ENCODE measurements around the gene IL5RA. TPM values are rescaled to one million over a fixed set of nuclear protein-coding genes. Genes with fewer than 3 reads are reported as not detected.

The IL5RA gene
- total RNA-seq, 2 experiments from 2014 or later, result not detected

GRCh38 chr3:3081381-3082233 lies 28.6 kb downstream of the IL5RA start:
- Mint-ChIP-seq H3K27me3 (peaks cover 2% of the 10 kb centered on the region), H3K27ac (no peak overlapping the region), H3K9me3 (no peaks in the 10 kb centered on the region), H3K4me1 (ENCODE audit: low read depth) (no peaks in the 10 kb centered on the region), H3K4me3 (no peak overlapping the region), H3K36me3 (ENCODE audit: low read depth) (no peaks in the 10 kb centered on the region)
- intact Hi-C loops (cut with micrococcal nuclease), result no loop called here
- ATAC-seq (no peak), DNase-seq (no peak)
- ChIA-PET POLR2A (no interaction called here), CTCF (no interaction called here)
- no peak for TF ChIP-seq CTCF (IDR thresholded peaks at IDR 0.05)

- Mint-ChIP-seq H3K4me3 (no peak overlapping the region), H3K27ac (no peak overlapping the region), H3K9me3 (no peaks in the 10 kb centered on the region), H3K27me3 (peaks cover 2% of the 10 kb centered on the region), H3K4me1 (ENCODE audit: low read depth) (no peaks in the 10 kb centered on the region), H3K36me3 (ENCODE audit: low read depth) (no peaks in the 10 kb centered on the region)
- ChIA-PET CTCF (no interaction called here), POLR2A (no interaction called here)
- no peak for ATAC-seq
- intact Hi-C loops (cut with micrococcal nuclease), result no loop called here
- no peak for DNase-seq
- no peak for TF ChIP-seq CTCF (IDR thresholded peaks at IDR 0.05)
Measured at GRCh38 chr3:3080309-3080708, 29.9 kb downstream of the IL5RA start.

GRCh38 chr3:3074551-3075257 lies 35.5 kb downstream of the IL5RA start:
- ChIA-PET POLR2A (no interaction called here), CTCF (no interaction called here)
- intact Hi-C loops (cut with micrococcal nuclease), result no loop called here
- no peak for TF ChIP-seq CTCF (IDR thresholded peaks at IDR 0.05)
- Mint-ChIP-seq H3K4me1 (ENCODE audit: low read depth) (no peaks in the 10 kb centered on the region), H3K27ac (no peak overlapping the region), H3K4me3 (no peak overlapping the region), H3K36me3 (ENCODE audit: low read depth) (no peaks in the 10 kb centered on the region), H3K9me3 (no peaks in the 10 kb centered on the region), H3K27me3 (peaks cover 2% of the 10 kb centered on the region)
- DNase-seq, result no peak
- ATAC-seq, result no peak

- TF ChIP-seq CTCF (IDR thresholded peaks at IDR 0.05), result no peak
- H3K9me3 Mint-ChIP-seq, result no peaks in the 10 kb centered on the region
- H3K27me3 Mint-ChIP-seq, result no peaks in the 10 kb centered on the region
- no peak overlapping the region for H3K27ac Mint-ChIP-seq
- no peak for ATAC-seq
- no peak overlapping the region for H3K4me3 Mint-ChIP-seq
- ChIA-PET POLR2A (no interaction called here), CTCF (no interaction called here)
- H3K4me1 Mint-ChIP-seq (ENCODE audit: low read depth), result no peaks in the 10 kb centered on the region
- DNase-seq, result no peak
- intact Hi-C loops (cut with micrococcal nuclease), result no loop called here
- H3K36me3 Mint-ChIP-seq (ENCODE audit: low read depth), result no peaks in the 10 kb centered on the region
Measured at GRCh38 chr3:3071136-3071535, 39.0 kb downstream of the IL5RA start.

GRCh38 chr3:3069723-3070122 lies 40.5 kb downstream of the IL5RA start:
- CTCF ChIA-PET, result no interaction called here
- ATAC-seq, result no peak

More at GRCh38 chr3:3069723-3070122, 40.5 kb downstream of the IL5RA start:
- Mint-ChIP-seq H3K4me3 (no peak overlapping the region), H3K4me1 (ENCODE audit: low read depth) (no peaks in the 10 kb centered on the region), H3K27me3 (no peaks in the 10 kb centered on the region), H3K9me3 (no peaks in the 10 kb centered on the region), H3K36me3 (ENCODE audit: low read depth) (no peaks in the 10 kb centered on the region), H3K27ac (no peak overlapping the region)
- no peak for DNase-seq
- POLR2A ChIA-PET, result no interaction called here
- no peak for TF ChIP-seq CTCF (IDR thresholded peaks at IDR 0.05)
- intact Hi-C loops (cut with micrococcal nuclease), result no loop called here
